Measurements from ENCODE around the gene ST6GALNAC3.

ST6GALNAC3 gene

GRCh38 chr1:76607717-76608116, 533.2 kb downstream of the ST6GALNAC3 start:
- Histone ChIP-seq H3K4me1 (ENCODE audit: insufficient read depth, low read length) (no peaks in the 10 kb centered on the region), H3K27me3 (ENCODE audit: insufficient read depth, low read length) (no peaks in the 10 kb centered on the region), H3K4me3 (ENCODE audit: low read length) (no peak overlapping the region), H3K36me3 (ENCODE audit: insufficient read depth, low read depth, low read length) (no peaks in the 10 kb centered on the region), H3K9ac (ENCODE audit: low read depth, low read length) (no peak overlapping the region), H3K27ac (ENCODE audit: low read length) (no peak overlapping the region), H3K9me3 (ENCODE audit: insufficient read depth, low read depth, low read length) (no peaks in the 10 kb centered on the region)

- Histone ChIP-seq H3K9ac (ENCODE audit: low read depth, low read length) (no peak overlapping the region), H3K27me3 (ENCODE audit: insufficient read depth, low read length) (no peaks in the 10 kb centered on the region), H3K9me3 (ENCODE audit: insufficient read depth, low read depth, low read length) (no peaks in the 10 kb centered on the region), H3K36me3 (ENCODE audit: insufficient read depth, low read depth, low read length) (no peaks in the 10 kb centered on the region), H3K27ac (ENCODE audit: low read length) (no peak overlapping the region), H3K4me3 (ENCODE audit: low read length) (no peak overlapping the region), H3K4me1 (ENCODE audit: insufficient read depth, low read length) (no peaks in the 10 kb centered on the region)
These were observed 537.4 kb downstream of the ST6GALNAC3 start for GRCh38 chr1:76611770-76612445.

GRCh38 chr1:76613886-76614285, 539.3 kb downstream of the ST6GALNAC3 start:
- Histone ChIP-seq H3K4me3 (ENCODE audit: low read length) (no peak overlapping the region), H3K9me3 (ENCODE audit: insufficient read depth, low read depth, low read length) (no peaks in the 10 kb centered on the region), H3K9ac (ENCODE audit: low read depth, low read length) (no peak overlapping the region), H3K27ac (ENCODE audit: low read length) (no peak overlapping the region), H3K4me1 (ENCODE audit: insufficient read depth, low read length) (no peaks in the 10 kb centered on the region), H3K27me3 (ENCODE audit: insufficient read depth, low read length) (no peaks in the 10 kb centered on the region), H3K36me3 (ENCODE audit: insufficient read depth, low read depth, low read length) (no peaks in the 10 kb centered on the region)

- Histone ChIP-seq H3K9me3 (ENCODE audit: insufficient read depth, low read depth, low read length) (no peaks in the 10 kb centered on the region), H3K36me3 (ENCODE audit: insufficient read depth, low read depth, low read length) (no peaks in the 10 kb centered on the region), H3K9ac (ENCODE audit: low read depth, low read length) (no peak overlapping the region), H3K27me3 (ENCODE audit: insufficient read depth, low read length) (no peaks in the 10 kb centered on the region), H3K4me3 (ENCODE audit: low read length) (no peak overlapping the region), H3K27ac (ENCODE audit: low read length) (no peak overlapping the region), H3K4me1 (ENCODE audit: insufficient read depth, low read length) (no peaks in the 10 kb centered on the region)
These were observed 540.9 kb downstream of the ST6GALNAC3 start for GRCh38 chr1:76615253-76616035.

- Histone ChIP-seq H3K9me3 (ENCODE audit: insufficient read depth, low read depth, low read length) (no peaks in the 10 kb centered on the region), H3K36me3 (ENCODE audit: insufficient read depth, low read depth, low read length) (no peaks in the 10 kb centered on the region), H3K9ac (ENCODE audit: low read depth, low read length) (no peak overlapping the region), H3K27ac (ENCODE audit: low read length) (no peak overlapping the region), H3K27me3 (ENCODE audit: insufficient read depth, low read length) (no peaks in the 10 kb centered on the region), H3K4me3 (ENCODE audit: low read length) (no peak overlapping the region), H3K4me1 (ENCODE audit: insufficient read depth, low read length) (no peaks in the 10 kb centered on the region)
These were observed 545.8 kb downstream of the ST6GALNAC3 start for GRCh38 chr1:76620371-76620770.

GRCh38 chr1:76622774-76623528, 548.4 kb downstream of the ST6GALNAC3 start:
- Histone ChIP-seq H3K4me1 (ENCODE audit: insufficient read depth, low read length) (no peaks in the 10 kb centered on the region), H3K27me3 (ENCODE audit: insufficient read depth, low read length) (no peaks in the 10 kb centered on the region), H3K4me3 (ENCODE audit: low read length) (no peak overlapping the region), H3K9me3 (ENCODE audit: insufficient read depth, low read depth, low read length) (no peaks in the 10 kb centered on the region), H3K36me3 (ENCODE audit: insufficient read depth, low read depth, low read length) (no peaks in the 10 kb centered on the region), H3K27ac (ENCODE audit: low read length) (no peak overlapping the region), H3K9ac (ENCODE audit: low read depth, low read length) (no peak overlapping the region)

- Histone ChIP-seq H3K27ac (ENCODE audit: low read length) (no peak overlapping the region), H3K4me1 (ENCODE audit: insufficient read depth, low read length) (no peaks in the 10 kb centered on the region), H3K27me3 (ENCODE audit: insufficient read depth, low read length) (no peaks in the 10 kb centered on the region), H3K9ac (ENCODE audit: low read depth, low read length) (no peak overlapping the region), H3K9me3 (ENCODE audit: insufficient read depth, low read depth, low read length) (no peaks in the 10 kb centered on the region), H3K4me3 (ENCODE audit: low read length) (no peak overlapping the region), H3K36me3 (ENCODE audit: insufficient read depth, low read depth, low read length) (no peaks in the 10 kb centered on the region)
These were observed 551.5 kb downstream of the ST6GALNAC3 start for GRCh38 chr1:76625886-76626678.

- Histone ChIP-seq H3K4me3 (ENCODE audit: low read length) (no peak overlapping the region), H3K9me3 (ENCODE audit: insufficient read depth, low read depth, low read length) (no peaks in the 10 kb centered on the region), H3K27ac (ENCODE audit: low read length) (no peak overlapping the region), H3K4me1 (ENCODE audit: insufficient read depth, low read length) (peaks cover 2% of the 10 kb centered on the region; the same call in 1 of the 2 replicates), H3K9ac (ENCODE audit: low read depth, low read length) (no peak overlapping the region), H3K36me3 (ENCODE audit: insufficient read depth, low read depth, low read length) (no peaks in the 10 kb centered on the region), H3K27me3 (ENCODE audit: insufficient read depth, low read length) (no peaks in the 10 kb centered on the region)
These were observed 553.0 kb downstream of the ST6GALNAC3 start for GRCh38 chr1:76627498-76627897.

- Histone ChIP-seq H3K9me3 (ENCODE audit: insufficient read depth, low read depth, low read length) (no peaks in the 10 kb centered on the region), H3K9ac (ENCODE audit: low read depth, low read length) (no peak overlapping the region), H3K27ac (ENCODE audit: low read length) (no peak overlapping the region), H3K4me1 (ENCODE audit: insufficient read depth, low read length) (peaks cover 6% of the 10 kb centered on the region; the same call in 1 of the 2 replicates), H3K4me3 (ENCODE audit: low read length) (no peak overlapping the region), H3K36me3 (ENCODE audit: insufficient read depth, low read depth, low read length) (no peaks in the 10 kb centered on the region), H3K27me3 (ENCODE audit: insufficient read depth, low read length) (no peaks in the 10 kb centered on the region)
These were observed 553.4 kb downstream of the ST6GALNAC3 start for GRCh38 chr1:76627901-76628300.

- Histone ChIP-seq H3K9me3 (ENCODE audit: insufficient read depth, low read depth, low read length) (no peaks in the 10 kb centered on the region), H3K4me1 (ENCODE audit: insufficient read depth, low read length) (peaks cover 8% of the 10 kb centered on the region; the same call in 1 of the 2 replicates), H3K27me3 (ENCODE audit: insufficient read depth, low read length) (no peaks in the 10 kb centered on the region), H3K9ac (ENCODE audit: low read depth, low read length) (no peak overlapping the region), H3K4me3 (ENCODE audit: low read length) (no peak overlapping the region), H3K27ac (ENCODE audit: low read length) (no peak overlapping the region), H3K36me3 (ENCODE audit: insufficient read depth, low read depth, low read length) (no peaks in the 10 kb centered on the region)
These were observed 557.6 kb downstream of the ST6GALNAC3 start for GRCh38 chr1:76632136-76632535.

- Histone ChIP-seq H3K9ac (ENCODE audit: low read depth, low read length) (no peak overlapping the region), H3K27ac (ENCODE audit: low read length) (no peak overlapping the region), H3K4me1 (ENCODE audit: insufficient read depth, low read length) (peaks cover 8% of the 10 kb centered on the region; the same call in 1 of the 2 replicates), H3K9me3 (ENCODE audit: insufficient read depth, low read depth, low read length) (no peaks in the 10 kb centered on the region), H3K36me3 (ENCODE audit: insufficient read depth, low read depth, low read length) (no peaks in the 10 kb centered on the region), H3K4me3 (ENCODE audit: low read length) (no peak overlapping the region), H3K27me3 (ENCODE audit: insufficient read depth, low read length) (no peaks in the 10 kb centered on the region)
These were observed 561.2 kb downstream of the ST6GALNAC3 start for GRCh38 chr1:76635784-76636183.
